Mucosa of rectum (tissue), 2 donors: Measurements from ENCODE around the gene EXD2.
"Not testable (repeated sequence)": the region's sequence is repeated elsewhere in the genome, so short reads cannot be mapped to it uniquely, and the experiment has no call there.

ENCODE experiments used
- H3K27ac ChIP-seq, 2 donors: one replicate each; pipeline ENCODE4 v1.7.0; 2013; ENCODE audit warnings: inconsistent platforms in 2 of 2, low read depth in 2 of 2, low read length in 2 of 2
- H3K27me3 ChIP-seq, 2 donors: one replicate each; pipeline ENCODE4 v1.7.0; 2013; ENCODE audit warnings: low read length in 2 of 2; ENCODE audit not compliant: control insufficient read depth in 2 of 2, insufficient read depth in 2 of 2
- H3K36me3 ChIP-seq, 2 donors: one replicate each; pipeline ENCODE4 v1.7.0; 2013; ENCODE audit warnings: low read length in 2 of 2; ENCODE audit not compliant: control insufficient read depth in 2 of 2, insufficient read depth in 2 of 2
- H3K4me1 ChIP-seq, 2 donors: one replicate each; pipeline ENCODE4 v1.7.0; 2013; ENCODE audit warnings: low read length in 2 of 2, mild to moderate bottlenecking in 1 of 2; ENCODE audit not compliant: control insufficient read depth in 2 of 2, insufficient read depth in 2 of 2
- H3K4me3 ChIP-seq, 2 donors: one replicate each; pipeline ENCODE4 v1.7.0; 2013; ENCODE audit warnings: low read length in 2 of 2
- H3K9ac ChIP-seq, 2 donors: one replicate each; pipeline ENCODE4 v1.7.0; 2013; ENCODE audit warnings: low read length in 2 of 2, low read depth in 1 of 2, mild to moderate bottlenecking in 1 of 2
- H3K9me3 ChIP-seq, 2 donors: one replicate each; pipeline ENCODE4 v1.7.0; 2013; ENCODE audit warnings: low read length in 2 of 2; ENCODE audit not compliant: control insufficient read depth in 2 of 2
- donor health status: healthy.
- donor health status: Normal muscosa, but diverticular disease.

EXD2 gene

DNA sequence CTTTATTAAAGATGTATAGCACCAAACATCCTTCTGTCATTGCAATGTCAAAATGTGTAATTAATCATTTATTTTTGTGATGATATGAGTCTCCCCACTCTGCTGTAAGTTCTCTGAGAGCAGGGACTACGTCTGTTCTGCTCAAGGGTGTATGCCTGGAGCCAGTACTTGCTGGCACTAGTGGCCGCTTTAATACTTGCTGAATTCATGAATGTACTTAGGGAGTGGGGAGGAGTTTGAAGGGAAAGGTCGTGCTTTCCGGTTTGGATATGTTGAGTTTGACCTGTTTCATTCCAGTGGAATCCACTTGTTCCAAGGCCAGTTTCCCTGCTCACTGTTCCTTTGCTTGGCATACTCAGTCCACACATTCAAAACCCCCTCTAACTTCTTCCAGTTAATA, 36.5 kb upstream of the EXD2 start:
- no peaks in the 10 kb centered on the region for H3K9me3 ChIP-seq
- no peaks in the 10 kb centered on the region for H3K27me3 ChIP-seq
- H3K4me1 ChIP-seq: peaks cover 8 to 13% of the 10 kb centered on the region in 2 donors
- no peak overlapping the region for H3K27ac ChIP-seq
- no peak overlapping the region for H3K4me3 ChIP-seq
- no peak overlapping the region for H3K9ac ChIP-seq
- no peaks in the 10 kb centered on the region for H3K36me3 ChIP-seq

DNA sequence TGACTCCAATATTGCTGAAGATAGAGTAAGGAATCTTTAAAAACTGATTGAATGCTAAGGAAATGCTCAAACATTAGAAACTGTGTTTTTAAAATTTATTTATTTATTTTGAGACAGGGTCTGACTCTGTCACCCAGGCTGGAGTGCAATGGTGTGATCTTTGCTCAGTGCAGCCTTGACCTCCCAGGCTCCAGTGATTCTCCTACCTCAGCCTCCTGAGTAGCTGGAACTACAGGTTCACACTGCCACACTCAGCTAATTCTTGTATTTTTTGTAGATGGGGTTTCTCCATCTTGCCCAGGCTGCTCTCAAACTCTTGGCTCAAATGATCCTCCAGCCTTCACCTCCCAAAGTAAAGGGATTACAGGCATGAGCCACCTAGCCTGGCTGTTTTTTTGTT, 35.1 kb upstream of the EXD2 start:
- no peak overlapping the region for H3K9ac ChIP-seq
- H3K27me3 ChIP-seq: no peaks in the 10 kb centered on the region
- no peaks in the 10 kb centered on the region for H3K36me3 ChIP-seq
- no peaks in the 10 kb centered on the region for H3K9me3 ChIP-seq
- H3K4me1 ChIP-seq: peaks cover 3 to 6% of the 10 kb centered on the region in 2 donors
- H3K4me3 ChIP-seq: no peak overlapping the region
- no peak overlapping the region for H3K27ac ChIP-seq

DNA sequence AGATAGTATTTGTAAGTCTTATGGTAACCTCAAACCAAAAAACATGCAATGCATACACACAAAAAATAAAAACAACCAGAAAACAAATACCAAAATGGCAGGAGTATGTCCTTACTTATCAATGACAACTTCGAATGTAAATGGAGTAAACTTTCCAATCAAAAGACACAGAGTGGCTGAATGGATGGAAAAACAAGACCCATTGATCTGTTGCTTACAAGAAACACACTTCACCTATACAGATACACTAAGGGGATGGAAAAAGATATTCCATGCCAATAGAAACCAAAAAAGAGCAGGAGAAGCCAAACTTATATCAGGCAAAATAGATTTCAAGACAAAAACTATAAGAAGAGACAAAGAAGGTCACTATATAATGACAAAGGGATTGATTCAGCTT, 29.7 kb upstream of the EXD2 start:
- no peak overlapping the region for H3K9ac ChIP-seq
- no peaks in the 10 kb centered on the region for H3K9me3 ChIP-seq
- H3K36me3 ChIP-seq: no peaks in the 10 kb centered on the region
- no peaks in the 10 kb centered on the region for H3K4me1 ChIP-seq
- no peaks in the 10 kb centered on the region for H3K27me3 ChIP-seq
- H3K27ac ChIP-seq: no peak overlapping the region
- no peak overlapping the region for H3K4me3 ChIP-seq

DNA sequence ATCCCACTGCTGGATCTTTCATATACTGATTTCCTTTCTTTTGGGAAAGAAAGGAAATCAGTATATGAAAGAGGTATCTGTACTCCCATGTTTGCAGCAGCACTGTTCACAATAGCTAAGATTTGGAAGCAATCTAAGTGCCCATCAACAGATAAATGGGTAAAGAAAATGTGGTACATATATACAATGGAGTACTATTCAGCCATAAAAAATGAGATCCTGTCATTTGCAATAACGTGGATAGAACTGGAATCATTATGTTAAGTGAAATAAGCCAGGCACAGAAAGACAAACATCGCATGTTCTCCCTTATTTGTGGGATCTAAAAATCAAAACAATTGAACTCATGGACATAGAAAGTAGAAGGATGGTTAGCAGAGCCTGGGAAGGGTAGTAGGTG, 25.5 kb upstream of the EXD2 start:
- not testable (repeated sequence) for H3K4me3 ChIP-seq, H3K9me3 ChIP-seq, H3K9ac ChIP-seq, H3K4me1 ChIP-seq, H3K36me3 ChIP-seq, H3K27me3 ChIP-seq, H3K27ac ChIP-seq

DNA sequence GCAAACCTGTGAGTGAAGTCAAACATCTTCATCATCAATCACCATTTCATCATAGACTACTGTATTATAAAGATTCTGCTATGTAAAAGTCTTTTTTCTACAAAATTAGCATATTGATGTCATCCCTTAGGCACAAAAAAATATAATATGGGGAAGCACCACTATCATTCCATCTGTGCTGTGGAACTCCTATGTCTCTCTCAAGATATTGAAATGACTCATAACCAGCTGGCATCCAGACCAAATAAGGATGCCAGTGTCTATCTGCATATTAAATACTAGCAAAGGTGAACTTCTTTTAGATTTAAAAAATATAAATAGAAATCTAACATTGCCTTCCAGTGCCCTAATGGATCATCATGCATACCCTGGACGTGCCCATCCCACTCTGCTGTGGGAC, 20.5 kb upstream of the EXD2 start:
- Histone ChIP-seq H3K4me3 (no peak overlapping the region), H3K9me3 (no peaks in the 10 kb centered on the region), H3K36me3 (no peaks in the 10 kb centered on the region), H3K27ac (no peak overlapping the region), H3K9ac (no peak overlapping the region), H3K27me3 (no peaks in the 10 kb centered on the region), H3K4me1 (no peaks in the 10 kb centered on the region)

DNA sequence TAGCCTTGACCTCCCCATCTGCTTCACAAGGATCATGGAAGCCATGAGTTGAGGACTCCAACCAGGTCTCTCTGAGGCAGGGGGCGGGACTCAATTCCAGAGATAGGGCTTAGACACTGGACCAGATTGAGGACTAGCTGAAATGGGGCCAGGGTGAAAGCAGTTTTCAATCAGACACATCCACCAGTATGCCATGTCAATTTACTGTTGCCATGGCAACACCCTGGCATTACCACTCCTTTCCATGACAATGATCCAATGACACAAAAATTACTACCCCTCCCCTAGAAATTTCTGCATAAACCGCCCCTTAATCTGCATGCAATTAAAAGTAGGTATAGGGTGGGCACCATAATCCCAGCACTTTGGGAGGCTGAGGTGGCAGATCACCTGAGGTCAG, 19.7 kb upstream of the EXD2 start:
- no peaks in the 10 kb centered on the region for H3K4me1 ChIP-seq
- no peak overlapping the region for H3K27ac ChIP-seq
- H3K27me3 ChIP-seq: no peaks in the 10 kb centered on the region
- H3K4me3 ChIP-seq: no peak overlapping the region
- no peak overlapping the region for H3K9ac ChIP-seq
- no peaks in the 10 kb centered on the region for H3K36me3 ChIP-seq
- no peaks in the 10 kb centered on the region for H3K9me3 ChIP-seq

DNA sequence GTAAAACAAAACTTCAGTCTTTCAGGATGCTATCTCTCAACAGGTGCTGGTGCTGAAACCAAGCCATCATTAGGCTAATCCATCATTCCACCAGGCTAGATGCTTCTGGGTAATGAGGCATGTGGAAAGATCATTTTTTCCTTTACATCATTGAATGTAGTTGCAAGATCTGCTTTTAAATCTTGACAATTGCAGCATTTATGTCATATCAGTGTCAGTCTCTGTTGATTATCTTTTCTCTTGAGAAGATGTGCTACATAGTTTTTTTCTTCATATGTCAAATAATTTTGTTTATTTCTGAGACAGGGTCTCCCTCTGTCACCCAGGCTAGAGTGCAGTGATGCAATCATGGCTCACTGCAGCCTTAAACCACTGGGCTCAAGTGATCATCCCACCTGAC, 16.2 kb upstream of the EXD2 start:
- H3K27me3 ChIP-seq: no peaks in the 10 kb centered on the region
- no peaks in the 10 kb centered on the region for H3K9me3 ChIP-seq
- H3K4me1 ChIP-seq: no peaks in the 10 kb centered on the region
- H3K27ac ChIP-seq: no peak overlapping the region
- no peak overlapping the region for H3K9ac ChIP-seq
- H3K36me3 ChIP-seq: no peaks in the 10 kb centered on the region
- no peak overlapping the region for H3K4me3 ChIP-seq

DNA sequence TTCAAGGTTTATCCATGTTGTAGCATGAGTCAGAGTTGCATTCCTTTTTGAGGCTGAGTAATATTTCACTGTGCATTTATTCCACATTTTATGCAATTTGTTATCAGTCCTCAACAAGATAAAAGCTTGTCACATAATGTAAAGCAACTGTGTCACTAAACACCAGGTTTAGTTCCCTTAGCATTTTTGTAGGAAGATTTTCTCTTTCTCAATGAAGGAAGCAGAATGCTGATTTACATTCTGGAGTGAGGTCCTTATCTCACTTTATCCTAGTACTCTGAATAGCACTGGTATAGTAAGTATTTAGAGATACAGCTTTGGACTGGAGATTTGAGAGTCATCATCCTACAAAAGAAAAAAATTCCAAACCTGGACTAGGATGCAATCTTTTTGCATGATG, 9.8 kb upstream of the EXD2 start:
- H3K27ac ChIP-seq: no peak overlapping the region

DNA sequence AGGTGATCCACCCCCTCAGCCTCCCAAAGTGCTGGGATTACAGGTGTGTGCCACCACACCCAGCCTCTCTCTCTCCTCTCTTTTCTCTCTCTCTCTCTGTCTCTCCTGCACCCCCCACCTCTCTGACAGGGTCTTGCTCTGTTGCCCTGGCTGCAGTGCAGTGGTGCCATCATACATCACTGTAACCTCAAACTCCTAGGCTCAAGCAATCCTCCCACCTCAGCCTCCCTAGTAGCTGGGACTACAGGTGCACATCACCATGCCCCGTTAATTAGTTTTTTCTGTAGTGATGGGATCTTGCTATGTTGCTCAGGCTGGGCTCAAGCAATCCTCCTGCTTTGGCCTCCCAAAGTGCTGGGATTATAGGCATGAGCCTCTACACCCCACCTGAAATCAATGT, 8.7 kb upstream of the EXD2 start:
- H3K9ac ChIP-seq, H3K4me1 ChIP-seq, H3K4me3 ChIP-seq, H3K9me3 ChIP-seq, H3K27ac ChIP-seq, H3K36me3 ChIP-seq, H3K27me3 ChIP-seq: not testable (repeated sequence)

More for the DNA sequence above, 9.8 kb upstream of the EXD2 start:
- Histone ChIP-seq H3K27me3 (no peaks in the 10 kb centered on the region), H3K4me3 (no peak overlapping the region), H3K9me3 (no peaks in the 10 kb centered on the region), H3K36me3 (no peaks in the 10 kb centered on the region), H3K9ac (no peak overlapping the region), H3K4me1 (no peaks in the 10 kb centered on the region)

DNA sequence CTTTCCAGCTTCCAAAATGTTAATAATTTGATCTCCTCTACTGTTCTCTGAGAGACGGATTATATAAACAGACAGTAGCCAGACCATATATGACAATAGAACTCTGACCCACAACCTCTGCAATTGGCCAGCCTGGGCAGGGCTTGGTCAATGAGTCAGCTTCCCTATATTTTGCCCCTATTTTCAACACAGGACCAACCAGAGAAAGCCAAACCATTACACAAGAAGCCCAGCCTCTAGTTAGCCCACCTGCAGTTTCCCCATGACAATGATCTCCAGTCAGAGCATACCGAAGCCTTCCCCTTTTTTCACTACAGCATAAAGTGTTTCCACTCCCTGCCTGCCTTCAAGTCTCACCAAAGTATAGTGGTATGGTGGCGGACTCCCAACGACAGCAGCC, 7.6 kb upstream of the EXD2 start:
- Histone ChIP-seq H3K4me3 (no peak overlapping the region), H3K4me1 (no peaks in the 10 kb centered on the region), H3K27ac (no peak overlapping the region), H3K9me3 (no peaks in the 10 kb centered on the region), H3K27me3 (no peaks in the 10 kb centered on the region), H3K9ac (no peak overlapping the region), H3K36me3 (no peaks in the 10 kb centered on the region)

DNA sequence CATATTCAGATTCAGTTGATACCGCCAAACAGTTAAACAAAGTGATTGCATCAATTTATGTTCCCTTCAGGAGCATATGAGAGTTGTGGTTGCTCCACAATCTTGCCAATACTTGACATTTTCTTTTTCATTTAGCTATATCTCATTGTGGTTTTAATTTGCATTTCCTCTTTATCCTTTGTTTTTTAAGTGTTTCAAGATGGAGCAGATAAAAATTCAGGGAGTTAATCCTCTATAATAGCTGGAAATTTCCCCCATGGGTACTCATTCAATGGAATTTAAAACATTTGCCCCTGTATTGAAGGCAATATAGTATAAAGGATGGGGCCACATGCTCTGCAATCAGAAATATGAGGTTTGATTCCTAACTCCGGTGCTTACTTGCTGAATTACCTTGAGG, 1.1 kb upstream of the EXD2 start:
- Histone ChIP-seq H3K9me3 (no peaks in the 10 kb centered on the region), H3K36me3 (no peaks in the 10 kb centered on the region), H3K4me1 (no peaks in the 10 kb centered on the region), H3K4me3 (no peak overlapping the region), H3K9ac (no peak overlapping the region), H3K27ac (no peak overlapping the region), H3K27me3 (no peaks in the 10 kb centered on the region)
